IPS-NIHi7 (cell line): ENCODE measurements around the gene ARID4B.
"Not testable (repeated sequence)": the region's sequence is repeated elsewhere in the genome, so short reads cannot be mapped to it uniquely, and the experiment has no call there.

Experiments
- DNase-seq: peaks from one replicate; pipeline ENCODE4 v3.0.0; 2012; ENCODE audit warnings: mixed read lengths; ENCODE audit errors: extremely low spot score

The ARID4B gene

GRCh38 chr1:235329139-235329902 lies 1.3 kb upstream of the ARID4B start:
- DNase-seq: no peak

DNA sequence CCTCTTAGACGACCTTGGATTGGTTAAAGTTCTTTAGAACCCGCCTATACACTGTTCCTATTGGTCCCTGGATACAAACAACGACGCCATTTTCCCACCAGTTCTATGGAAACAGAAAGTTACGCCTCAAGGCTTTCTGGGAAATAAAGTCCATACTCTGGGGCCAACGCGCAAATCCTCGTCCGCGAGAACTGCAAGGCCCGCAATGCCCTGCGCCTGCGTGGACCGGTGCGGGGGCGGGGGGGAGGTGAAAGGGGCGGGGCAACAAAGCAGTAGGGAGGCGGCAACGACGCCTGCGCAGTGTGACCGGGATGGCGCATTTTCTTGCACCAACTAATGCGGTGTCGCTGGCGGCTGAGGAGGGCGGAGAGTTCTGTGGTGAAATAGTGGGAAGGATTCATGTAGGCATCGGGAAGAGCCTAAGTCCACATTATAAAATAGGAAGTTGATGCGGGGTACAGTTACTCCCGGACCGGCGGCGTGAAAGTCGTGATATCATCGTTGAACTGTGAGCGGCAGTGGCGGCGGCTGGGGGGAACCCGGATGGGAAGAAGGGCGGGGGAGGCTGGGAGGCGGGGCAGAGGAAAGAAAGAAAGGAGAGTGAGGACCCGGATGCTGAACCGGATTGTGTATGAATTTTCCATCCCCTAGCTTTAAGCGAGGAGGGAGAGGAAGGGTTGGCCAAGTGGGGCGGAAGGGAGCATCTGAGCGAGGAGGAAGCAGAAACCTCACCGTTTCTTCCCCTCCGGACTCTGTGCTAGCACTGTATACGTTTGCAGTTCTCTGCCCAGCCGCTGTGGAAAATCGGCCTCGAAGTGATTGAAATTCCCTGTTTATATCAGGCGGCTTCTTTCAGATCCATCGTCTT lies 526 bp upstream of the ARID4B start, which contains the start of gene GGPS1:
TSS of gene GGPS1 (plus strand) at position 300 of the 868 bp plus-strand sequence. CDS start 6,695 bp downstream, outside the sequence.
- DNase-seq: peak; percentile 90

DNA sequence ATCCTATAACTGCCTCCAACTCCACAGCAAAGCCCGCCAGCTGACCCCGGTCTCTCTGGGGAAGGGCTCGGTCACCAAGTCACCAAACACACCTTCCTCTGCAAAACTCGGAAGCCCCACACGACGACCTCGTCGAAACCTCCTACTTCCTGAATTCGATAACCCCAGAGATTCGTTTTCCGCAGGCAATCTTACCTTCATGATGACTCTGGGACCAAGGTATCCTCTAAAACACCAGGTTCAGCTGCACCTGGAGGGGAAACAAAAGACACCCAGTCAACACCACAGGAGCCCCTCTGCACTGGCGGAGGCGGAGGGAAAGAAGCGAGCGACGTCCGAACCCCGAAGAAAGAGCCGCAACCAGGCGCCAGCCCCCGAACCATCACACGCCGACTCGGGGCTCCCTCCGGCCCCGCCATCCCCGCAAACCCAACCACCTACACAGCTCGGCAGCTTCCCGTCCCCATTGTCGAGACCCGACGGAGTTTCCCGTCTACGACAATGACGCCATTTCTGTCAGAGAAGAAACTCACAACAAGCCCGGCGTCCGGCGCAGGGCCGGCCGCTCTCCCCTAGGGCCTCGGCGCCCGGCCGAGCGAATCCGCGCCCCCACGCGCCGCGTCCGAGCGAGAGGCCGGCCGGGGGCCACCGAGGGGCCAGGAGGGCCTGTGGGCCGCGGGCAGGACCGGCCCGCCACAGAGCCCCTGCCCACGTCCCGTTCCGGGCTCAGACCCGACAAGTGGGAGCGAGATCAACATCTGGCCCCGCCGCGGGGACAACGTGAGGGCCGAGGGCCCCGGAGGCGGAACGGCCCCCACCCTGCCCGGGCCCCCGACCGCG lies 1.0 kb downstream of the ARID4B start:
- peak; percentile 20 for DNase-seq

GRCh38 chr1:235325854-235326253 lies 2.1 kb downstream of the ARID4B start:
- DNase-seq: no peak

DNA sequence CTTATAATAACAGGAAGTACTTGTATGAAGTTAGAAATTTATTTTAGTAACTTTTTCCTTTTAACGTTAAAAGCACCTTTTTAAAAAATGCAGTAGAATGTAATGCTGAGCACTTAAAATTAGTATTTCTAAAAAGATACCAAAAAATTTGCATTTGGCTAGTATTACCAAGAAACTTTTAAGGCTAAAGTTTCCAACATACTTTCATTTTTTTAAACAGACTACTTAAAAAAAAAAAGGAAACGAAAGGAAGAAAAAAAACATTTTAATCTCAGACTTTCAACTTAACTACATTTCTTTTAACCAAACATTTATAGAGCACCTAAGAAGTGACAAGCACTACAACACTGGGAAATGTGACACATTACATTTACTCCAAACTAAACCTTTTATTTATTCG lies 2.8 kb downstream of the ARID4B start:
- no peak for DNase-seq

DNA sequence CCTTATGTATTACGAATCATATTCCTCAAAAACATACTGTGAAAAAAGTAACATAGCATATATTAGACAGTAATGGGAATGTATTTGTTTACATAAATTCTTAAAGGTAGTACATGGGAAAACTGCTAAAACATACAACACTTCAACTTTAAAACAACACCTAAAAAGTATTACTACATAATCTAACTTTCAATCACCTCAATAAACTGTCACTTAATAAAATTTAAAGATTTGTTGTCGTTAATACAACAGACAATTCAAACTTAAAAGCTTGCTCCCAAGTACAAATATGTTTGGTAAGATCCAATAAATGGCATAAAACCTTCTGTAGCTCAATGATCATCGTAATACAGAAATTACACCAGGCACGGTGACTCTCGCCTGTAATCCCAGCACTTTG lies 3.7 kb downstream of the ARID4B start:
- DNase-seq: no peak

- DNase-seq: no peak
Measured at GRCh38 chr1:235320521-235321179, 7.3 kb downstream of the ARID4B start.

GRCh38 chr1:235319255-235319654 lies 8.7 kb downstream of the ARID4B start:
- no peak for DNase-seq

GRCh38 chr1:235317168-235317567 lies 10.8 kb downstream of the ARID4B start:
- DNase-seq: no peak

DNA sequence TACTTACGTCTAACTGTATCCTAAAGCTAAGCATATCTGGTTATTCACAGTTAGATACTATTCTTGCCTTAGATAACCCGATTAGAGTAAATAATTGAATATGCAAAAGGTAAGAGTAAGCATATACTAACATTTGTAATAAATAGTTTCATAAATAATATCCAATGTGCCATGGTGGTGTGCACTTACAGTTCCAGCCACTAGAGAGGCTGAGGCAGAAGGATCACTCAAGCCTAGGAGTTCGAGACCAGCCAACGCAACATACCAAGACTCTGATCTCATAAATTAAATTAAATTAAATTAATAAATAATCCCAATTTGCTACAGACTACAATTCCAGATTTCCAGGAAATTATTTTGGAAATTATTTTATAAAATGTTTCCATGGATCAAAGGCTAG lies 12.2 kb downstream of the ARID4B start:
- no peak for DNase-seq

- no peak for DNase-seq
Measured at GRCh38 chr1:235315173-235315572, 12.8 kb downstream of the ARID4B start.

DNA sequence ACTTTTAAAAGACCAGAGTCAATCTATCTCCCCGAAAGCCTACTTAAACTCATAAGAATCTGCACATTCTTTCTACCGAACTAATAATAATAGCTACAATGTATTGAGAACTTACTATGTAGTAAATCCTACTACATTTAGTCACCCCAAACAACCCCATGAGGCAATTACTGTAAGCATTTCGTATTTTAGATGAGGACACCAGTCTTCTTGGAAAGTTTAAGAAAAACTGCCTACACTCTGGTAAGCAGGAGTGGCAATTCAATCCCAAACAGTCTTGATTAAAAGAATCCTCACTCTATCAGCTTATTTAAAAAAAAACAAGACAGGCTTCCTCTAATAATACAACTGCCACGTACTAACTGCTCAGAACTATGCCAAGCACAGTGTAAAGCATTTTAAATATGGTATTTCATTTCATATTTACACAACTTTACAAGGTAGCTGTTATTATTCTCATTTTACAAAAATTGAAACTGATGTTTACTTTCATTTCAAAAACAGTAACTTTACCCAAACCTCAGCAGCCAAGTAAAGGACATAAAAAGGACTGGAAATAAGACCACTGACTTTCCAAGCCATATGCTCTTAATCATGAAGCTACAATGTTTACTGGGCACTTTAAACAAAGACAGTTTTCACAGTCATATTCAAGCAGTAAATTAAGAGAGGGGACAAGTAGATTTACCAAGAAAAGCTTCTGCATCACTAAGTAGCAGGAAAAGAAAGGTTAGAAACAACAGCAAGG lies 13.9 kb downstream of the ARID4B start:
- no peak for DNase-seq

- no peak for DNase-seq
Measured at GRCh38 chr1:235313262-235313661, 14.7 kb downstream of the ARID4B start.

DNA sequence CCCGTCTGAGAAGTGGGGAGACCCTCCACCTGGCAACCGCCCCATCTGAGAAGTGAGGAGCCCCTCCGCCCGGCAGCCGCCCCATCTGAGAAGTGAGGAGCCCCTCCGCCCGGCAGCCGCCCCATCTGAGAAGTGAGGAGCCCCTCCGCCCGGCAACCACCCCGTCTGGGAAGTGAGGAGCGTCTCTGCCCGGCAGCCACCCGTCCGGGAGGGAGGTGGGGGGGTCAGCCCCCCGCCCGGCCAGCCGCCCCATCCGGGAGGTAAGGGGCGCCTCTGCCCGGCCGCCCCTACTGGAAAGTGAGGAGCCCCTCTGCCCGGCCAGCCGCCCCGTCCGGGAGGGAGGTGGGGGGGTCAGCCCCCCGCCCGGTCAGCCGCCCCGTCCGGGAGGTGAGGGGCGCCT lies 18.8 kb downstream of the ARID4B start:
- not testable (repeated sequence) for DNase-seq

DNA sequence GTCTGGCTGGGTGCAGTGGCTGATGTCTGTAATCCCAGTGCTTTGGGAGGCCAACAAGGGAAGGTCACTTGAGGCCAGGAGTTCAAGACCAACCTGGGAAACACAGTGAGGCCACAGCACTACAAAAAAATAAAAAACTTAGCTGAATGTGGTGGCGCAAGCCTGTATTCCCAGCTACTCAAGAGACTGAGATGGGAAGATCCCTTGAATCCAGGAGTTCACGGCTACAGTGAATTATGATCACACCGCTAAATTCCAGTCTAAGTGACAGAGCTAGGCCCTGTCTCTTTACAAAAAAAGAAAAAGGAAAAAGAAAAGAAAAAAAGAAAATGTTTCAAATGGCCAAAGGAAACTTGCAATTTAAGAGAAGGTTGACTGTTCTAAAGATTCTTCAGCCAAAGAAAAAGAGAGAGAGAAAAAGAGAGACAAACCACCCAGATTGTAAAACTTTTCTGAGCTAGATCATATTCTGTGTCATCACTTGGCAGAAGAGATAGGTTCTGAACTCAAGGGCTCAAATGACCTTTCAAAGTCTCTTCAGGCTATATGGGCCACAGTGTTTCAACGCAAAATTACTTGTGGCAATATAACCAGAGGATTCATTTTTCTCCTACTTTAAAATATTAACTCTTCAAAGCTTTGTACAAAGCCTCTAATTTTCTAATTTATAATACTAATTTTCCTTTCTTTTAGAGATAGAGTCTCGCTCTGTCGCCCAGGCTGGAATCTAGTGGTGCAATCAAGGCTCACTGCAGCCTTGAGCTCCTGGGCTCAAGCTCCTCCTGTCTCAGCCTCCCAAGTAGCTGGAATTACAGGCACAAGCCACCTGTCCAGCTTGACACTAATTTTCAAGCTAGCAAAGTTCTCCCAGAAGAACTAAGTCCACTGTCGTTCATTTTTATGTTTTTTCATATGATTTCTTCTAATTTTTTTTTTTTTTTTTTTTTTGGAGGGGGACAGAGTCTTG lies 20.5 kb downstream of the ARID4B start:
- no peak for DNase-seq

GRCh38 chr1:235304549-235305451 lies 23.2 kb downstream of the ARID4B start:
- DNase-seq: no peak

GRCh38 chr1:235302143-235302542 lies 25.8 kb downstream of the ARID4B start:
- DNase-seq: no peak

DNA sequence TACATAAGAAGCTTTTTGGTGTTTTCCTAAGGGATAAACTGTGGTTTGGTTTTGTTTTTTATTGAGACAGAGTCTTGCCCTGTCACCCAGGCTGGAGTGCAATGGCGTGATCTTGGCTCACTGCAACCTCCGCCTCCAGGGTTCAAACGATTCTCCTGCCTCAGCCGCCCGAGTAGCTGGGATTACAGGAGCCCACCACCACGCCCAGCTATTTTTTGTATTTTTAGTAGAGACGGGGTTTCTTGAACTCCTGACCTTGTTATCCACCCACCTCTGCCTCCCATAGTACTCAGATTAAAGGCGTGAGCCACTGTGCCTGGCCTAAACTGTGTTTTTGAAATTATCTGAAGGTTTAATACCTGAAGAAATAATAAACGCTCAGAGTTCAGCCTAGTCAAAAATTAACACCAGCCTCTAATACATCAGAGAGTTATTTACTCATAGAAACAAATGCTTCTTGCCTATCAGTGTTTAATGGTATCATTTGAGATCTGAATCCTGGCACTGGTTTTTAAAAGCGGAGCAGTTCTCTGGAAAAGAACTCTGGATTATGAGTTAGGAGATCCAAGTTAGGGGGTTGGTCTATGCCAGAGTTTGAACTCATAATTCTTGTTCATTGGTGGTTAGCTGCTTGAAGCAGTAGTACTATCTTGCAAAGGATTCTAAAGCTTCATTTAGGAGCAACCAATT lies 28.7 kb downstream of the ARID4B start:
- no peak for DNase-seq
